Upper lobe of left lung (tissue), 6 donors: ENCODE measurements around the gene CAMK1D. TPM values are rescaled to one million over a fixed set of nuclear protein-coding genes. Genes with fewer than 3 reads are reported as not detected.
"Not testable (repeated sequence)": the region's sequence is repeated elsewhere in the genome, so short reads cannot be mapped to it uniquely, and the experiment has no call there.

ENCODE experiments used
- ATAC-seq, 2 donors: fragments of 200-7000 bp; cut with Tn5 transposase; one replicate each; pipeline ENCODE4 v1.9.1; 2022; ENCODE audit warnings: mild to moderate bottlenecking in 2 of 2, moderate library complexity in 2 of 2; ENCODE audit not compliant: low FRiP score in 2 of 2
- DNase-seq, 2 donors: peaks; one replicate each; pipeline ENCODE4 v3.0.0-alpha.2; 2019 to 2020
- H3K27ac ChIP-seq, 4 donors: fragments of 200-600 bp; sonication (generic); one replicate each; pipeline ENCODE4 v1.5.1; 2016 to 2019
- H3K27me3 ChIP-seq, 4 donors: fragments of 200-600 bp; sonication (generic); one replicate each; pipeline ENCODE4 v1.5.1; 2017 to 2019
- H3K36me3 ChIP-seq, 4 donors: fragments of 200-600 bp; sonication (generic); one replicate each; pipeline ENCODE4 v1.5.1; 2016 to 2019
- H3K4me1 ChIP-seq, 4 donors: fragments of 200-600 bp; sonication (generic); one replicate each; pipeline ENCODE4 v1.5.1; 2018 to 2019
- H3K4me3 ChIP-seq, 4 donors: fragments of 200-600 bp; sonication (generic); one replicate each; pipeline ENCODE4 v1.5.1; 2017 to 2019; ENCODE audit warnings: mild to moderate bottlenecking in 2 of 4, moderate library complexity in 1 of 4
- H3K9me3 ChIP-seq, 4 donors: fragments of 200-600 bp; sonication (generic); one replicate each; pipeline ENCODE4 v1.5.1; 2018 to 2019
- CTCF ChIP-seq, 6 experiments: fragments of 450-650 bp in 4 of 6; fragments of 200-600 bp in 2 of 6; sonication (generic) in 2 of 6; IDR thresholded peaks; one replicate each; pipeline ENCODE4 v1.5.1; 2016 to 2019; ENCODE audit warnings: antibody characterized with exemption in 6 of 6
- EP300 ChIP-seq, 4 donors: sonication (generic); formaldehyde crosslinking; IDR thresholded peaks; one replicate each; pipeline ENCODE4 v1.5.1; 2017; ENCODE audit warnings: antibody characterized with exemption in 4 of 4, control low read depth in 2 of 4
- POLR2A ChIP-seq, 4 donors: fragments of 450-650 bp; IDR thresholded peaks; one replicate each; pipeline ENCODE4 v1.5.1; 2016 to 2017; ENCODE audit warnings: antibody characterized with exemption in 4 of 4, mild to moderate bottlenecking in 2 of 4
- POLR2AphosphoS5 ChIP-seq, 2 donors: sonication (generic); formaldehyde crosslinking; IDR thresholded peaks; one replicate each; pipeline ENCODE4 v1.5.1; 2017; ENCODE audit warnings: antibody characterized with exemption in 2 of 2
- WGBS, 2 donors: methylation state at CpG; one replicate each; pipeline ENCODE4 v1.1.5; 2017 to 2018; 5-methylcytosine and 5-hydroxymethylcytosine counted together
- total RNA-seq, 6 donors: library from RNA; depleted of rRNA in 4 of 6; stranded (reverse); fragments of >200 nt in 4 of 6; gene quantifications; one replicate each; pipeline versions ENCODE4 v1.1.0 to v1.2.1, GENCODE V29; 2016 to 2021
- donor health status: DM: no; HTN: no; CAD: no; lungs with moderate emphysema.
- donor health status: DM: no; HTN: yes; CAD: no; lungs with severe emphysema.

CAMK1D gene
- total RNA-seq, 6 donors from 2014 or later, result 6.2 to 29.2 (median 19.0) TPM

GRCh38 chr10:12542133-12542670 lies 192.9 kb downstream of the CAMK1D start:
- no peak overlapping the region for H3K4me3 ChIP-seq
- H3K36me3 ChIP-seq, result no peaks in the 10 kb centered on the region
- no peaks in the 10 kb centered on the region for H3K4me1 ChIP-seq
- no peak for ATAC-seq
- WGBS, 2 donors, result 91% methylated on average over 6 of the region's 6 CpGs
- DNase-seq, result no peak
- TF ChIP-seq EP300 (IDR thresholded peaks at IDR 0.05) (no peak), CTCF (IDR thresholded peaks at IDR 0.05) (no peak), POLR2A (IDR thresholded peaks at IDR 0.05) (no peak)
- no peak overlapping the region for H3K27ac ChIP-seq
- H3K9me3 ChIP-seq, result no peaks in the 10 kb centered on the region
- no peaks in the 10 kb centered on the region for H3K27me3 ChIP-seq

- H3K27ac ChIP-seq, result no peak overlapping the region
- no peaks in the 10 kb centered on the region for H3K4me1 ChIP-seq
- no peak for DNase-seq
- ATAC-seq, result no peak
- no peaks in the 10 kb centered on the region for H3K36me3 ChIP-seq
- TF ChIP-seq CTCF (IDR thresholded peaks at IDR 0.05), result no peak
- no peaks in the 10 kb centered on the region for H3K27me3 ChIP-seq
- H3K4me3 ChIP-seq, result no peak overlapping the region
- WGBS, 2 donors, result 65 to 76% methylated on average over 3 of the region's 3 CpGs
- H3K9me3 ChIP-seq, result no peaks in the 10 kb centered on the region
Observed at GRCh38 chr10:12543589-12543988, 194.2 kb downstream of the CAMK1D start.

GRCh38 chr10:12546160-12546802 lies 196.9 kb downstream of the CAMK1D start:
- not testable (repeated sequence) for H3K36me3 ChIP-seq, H3K9me3 ChIP-seq, ATAC-seq, H3K27me3 ChIP-seq, H3K4me1 ChIP-seq, H3K27ac ChIP-seq, DNase-seq, H3K4me3 ChIP-seq
- 96 to 97% methylated on average over 8 to 10 of the region's 10 CpGs for WGBS, 2 donors

GRCh38 chr10:12547301-12547771 lies 198.0 kb downstream of the CAMK1D start:
- Histone ChIP-seq H3K9me3 (no peaks in the 10 kb centered on the region), H3K27me3 (no peaks in the 10 kb centered on the region), H3K4me1 (no peaks in the 10 kb centered on the region), H3K27ac (no peak overlapping the region), H3K36me3 (no peaks in the 10 kb centered on the region), H3K4me3 (no peak overlapping the region)
- TF ChIP-seq POLR2A (IDR thresholded peaks at IDR 0.05) (no peak), POLR2AphosphoS5 (IDR thresholded peaks at IDR 0.05) (no peak), EP300 (IDR thresholded peaks at IDR 0.05) (no peak), CTCF (IDR thresholded peaks at IDR 0.05) (no peak)
- DNase-seq (no peak), ATAC-seq (peak in 1 of 2 donors; percentile 44)
- 27 to 28% methylated on average over 6 of the region's 6 CpGs for WGBS, 2 donors

- H3K9me3 ChIP-seq, result no peaks in the 10 kb centered on the region
- H3K27ac ChIP-seq, result no peak overlapping the region
- H3K36me3 ChIP-seq, result peaks cover 0 to 6% (median 0%) of the 10 kb centered on the region in 4 donors
- 76 to 82% methylated on average over 4 to 5 of the region's 5 CpGs for WGBS, 2 donors
- ATAC-seq (no peak), DNase-seq (no peak)
- no peaks in the 10 kb centered on the region for H3K27me3 ChIP-seq
- no peak overlapping the region for H3K4me3 ChIP-seq
- TF ChIP-seq POLR2AphosphoS5 (IDR thresholded peaks at IDR 0.05), result no peak
- no peaks in the 10 kb centered on the region for H3K4me1 ChIP-seq
Observed at GRCh38 chr10:12549297-12549696, 199.9 kb downstream of the CAMK1D start.

- no peak for TF ChIP-seq EP300 (IDR thresholded peaks at IDR 0.05)
- TF ChIP-seq POLR2AphosphoS5 (IDR thresholded peaks at IDR 0.05), result no peak
- TF ChIP-seq CTCF (IDR thresholded peaks at IDR 0.05), result no peak
- TF ChIP-seq POLR2A (IDR thresholded peaks at IDR 0.05), result no peak
- no peaks in the 10 kb centered on the region for H3K4me1 ChIP-seq
- H3K36me3 ChIP-seq, result peaks cover 0 to 6% (median 0%) of the 10 kb centered on the region in 4 donors
- ATAC-seq (no peak), DNase-seq (no peak)
- 97 to 100% methylated on average over 1 to 8 of the region's 8 CpGs for WGBS, 2 donors
- H3K4me3 ChIP-seq, result no peak overlapping the region
- H3K9me3 ChIP-seq, result no peaks in the 10 kb centered on the region
- no peak overlapping the region for H3K27ac ChIP-seq
- H3K27me3 ChIP-seq, result no peaks in the 10 kb centered on the region
Observed at GRCh38 chr10:12550994-12551393, 201.6 kb downstream of the CAMK1D start.
